HG03066 (cell line): Measurements from ENCODE around the gene EYS.
"Not testable (repeated sequence)": the region's sequence is repeated elsewhere in the genome, so short reads cannot be mapped to it uniquely, and the experiment has no call there.

Experiments
- ATAC-seq: cut with Tn5 transposase; IDR thresholded peaks from one replicate; pipeline ENCODE4 v1.9.1; 2021; ENCODE audit warnings: low read depth; ENCODE audit not compliant: unreplicated experiment

Gene EYS

DNA sequence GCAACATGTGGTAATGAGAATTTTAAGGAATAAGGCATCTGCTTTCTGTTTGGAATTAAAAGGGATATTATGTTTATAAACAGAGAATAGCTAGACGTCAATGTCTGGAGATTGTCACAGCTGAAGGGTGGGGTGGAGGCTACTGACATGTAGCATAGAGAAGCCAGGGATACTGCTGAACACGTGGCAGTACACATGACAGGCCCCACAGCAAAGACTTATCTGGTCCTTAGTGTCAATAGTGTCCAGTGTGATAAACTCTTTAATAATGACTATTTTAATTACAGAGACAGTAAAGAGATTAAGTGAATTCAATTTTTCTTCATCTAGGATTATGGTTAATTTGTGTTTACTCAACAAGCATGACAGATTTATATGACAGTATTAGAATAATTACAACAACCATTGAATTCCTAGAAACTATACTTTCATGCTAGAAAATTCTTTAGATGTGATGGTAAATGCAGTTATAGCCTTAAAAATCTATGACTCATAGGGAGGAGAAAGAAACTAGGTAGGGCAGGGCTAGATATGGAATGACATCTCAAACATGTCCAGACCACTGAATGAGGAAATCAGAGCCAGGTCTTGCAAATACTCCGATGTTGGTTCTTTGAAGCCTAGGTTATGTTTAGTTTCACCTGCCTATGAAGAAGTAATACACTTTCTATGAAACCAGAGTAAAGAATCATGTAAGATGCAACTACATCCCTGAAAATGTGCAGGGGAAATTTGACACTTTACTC lies 1671.9 kb downstream of the EYS start:
- no peak for ATAC-seq

DNA sequence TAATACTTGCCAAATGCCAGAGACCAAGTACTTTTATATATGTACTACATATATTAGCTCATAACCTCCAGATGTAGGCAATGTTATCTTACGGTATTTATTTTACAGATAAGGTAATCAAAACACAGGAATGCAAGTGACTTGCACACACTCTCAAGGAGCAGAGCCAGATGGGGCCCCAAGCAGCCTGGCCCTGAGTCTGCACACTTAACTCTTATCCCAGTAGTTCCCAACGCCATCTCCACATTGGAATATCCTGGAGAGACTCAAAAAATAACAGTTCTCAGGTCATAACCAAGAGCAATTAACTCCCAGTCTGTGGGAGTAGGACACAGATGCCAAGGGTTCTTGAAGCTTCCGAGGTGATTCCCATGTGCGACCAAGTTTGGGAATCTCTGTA lies 1672.7 kb downstream of the EYS start:
- ATAC-seq, result no peak

- not testable (repeated sequence) for ATAC-seq
These were observed 1675.9 kb downstream of the EYS start for GRCh38 chr6:64030950-64031618.

DNA sequence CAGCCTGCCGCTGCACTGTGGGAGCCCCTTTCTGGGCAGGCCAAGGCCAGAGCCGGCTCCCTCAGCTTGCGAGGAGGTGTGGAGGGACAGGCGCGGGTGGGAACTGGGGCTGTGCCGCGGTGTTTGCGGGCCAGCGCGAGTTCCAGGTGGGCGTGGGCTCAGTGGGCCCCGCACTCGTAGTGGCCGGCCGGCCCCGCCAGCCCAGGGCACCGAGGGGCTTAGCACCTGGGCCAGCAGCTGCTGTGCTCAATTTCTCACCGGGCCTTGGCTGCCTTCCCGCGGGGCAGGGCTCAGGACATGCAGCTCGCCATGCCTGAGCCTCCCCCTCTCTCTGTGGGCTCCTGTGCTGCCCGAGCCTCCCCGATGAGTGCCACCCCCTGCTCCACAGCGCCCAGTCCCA lies 1683.3 kb downstream of the EYS start:
- ATAC-seq, result no peak

DNA sequence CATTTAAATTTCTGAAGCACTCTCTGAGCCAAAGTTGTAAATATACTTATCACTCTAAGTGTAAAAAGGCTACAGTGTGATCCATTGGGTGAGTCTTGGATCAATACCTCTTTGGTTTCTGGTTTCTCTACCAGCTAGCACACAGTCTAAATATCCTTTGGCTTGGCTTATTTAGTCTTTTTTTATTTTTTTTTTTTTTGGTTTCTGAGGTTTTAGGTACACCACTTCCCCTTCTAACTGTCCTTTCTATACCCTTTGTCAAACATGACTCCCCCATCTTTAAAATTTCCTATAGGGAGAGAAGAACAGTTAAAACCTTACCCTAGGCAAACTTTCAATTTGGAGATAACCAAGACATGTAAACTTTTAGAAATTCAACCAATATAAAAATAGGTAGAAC lies 1692.4 kb downstream of the EYS start:
- no peak for ATAC-seq

- no peak for ATAC-seq
These were observed 1694.0 kb downstream of the EYS start for GRCh38 chr6:64013011-64013410.

DNA sequence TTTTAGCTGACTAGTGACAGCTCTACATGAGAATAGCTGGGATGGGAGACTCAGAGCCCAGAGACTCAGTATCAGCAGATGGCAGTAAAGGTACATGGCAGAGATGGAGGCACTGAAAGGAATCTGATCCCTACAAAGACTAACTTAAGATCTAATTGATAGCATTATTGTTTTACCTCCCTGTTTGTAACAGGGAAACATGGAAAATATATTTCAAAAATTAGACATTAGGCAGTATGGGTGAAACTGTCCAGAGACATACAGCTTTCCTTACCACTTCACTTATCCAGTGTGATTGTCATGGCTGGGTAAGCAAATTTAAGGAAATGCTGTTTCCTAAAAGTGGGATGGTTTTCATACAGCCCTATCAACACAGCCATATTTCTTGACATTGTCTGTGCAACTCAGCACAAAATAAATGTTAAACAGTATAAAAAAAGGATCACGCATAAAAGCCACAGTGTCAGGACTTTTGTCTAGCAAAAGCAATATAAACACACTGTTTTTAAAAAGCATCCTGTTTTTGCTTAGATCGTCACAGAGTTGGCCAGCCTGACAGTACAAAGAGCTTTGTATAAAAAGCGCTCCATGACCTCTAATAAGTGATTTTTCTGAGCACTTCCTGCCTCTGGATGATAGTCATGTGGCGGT lies 1694.5 kb downstream of the EYS start:
- no peak for ATAC-seq

DNA sequence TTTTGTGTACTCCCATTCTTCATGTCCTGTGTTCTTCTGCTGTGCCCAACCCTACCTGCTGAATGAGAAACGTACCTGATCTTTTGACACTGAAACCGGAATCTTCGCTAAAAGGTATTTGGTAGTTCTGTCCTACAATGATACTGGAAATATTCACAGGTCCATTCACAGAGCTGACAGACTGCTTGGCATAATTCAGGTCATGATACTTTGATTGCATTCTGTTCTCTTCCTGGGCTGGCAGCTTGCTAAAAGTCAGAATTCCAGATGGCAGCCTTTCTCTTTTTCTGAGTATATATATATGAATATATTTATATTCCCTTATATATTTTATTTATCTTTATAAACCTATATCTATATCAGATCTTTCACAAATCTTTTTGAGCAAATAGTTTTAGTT lies 1696.4 kb downstream of the EYS start:
- ATAC-seq, result no peak

- ATAC-seq, result no peak
These were observed 1697.0 kb downstream of the EYS start for GRCh38 chr6:64010010-64010409.

DNA sequence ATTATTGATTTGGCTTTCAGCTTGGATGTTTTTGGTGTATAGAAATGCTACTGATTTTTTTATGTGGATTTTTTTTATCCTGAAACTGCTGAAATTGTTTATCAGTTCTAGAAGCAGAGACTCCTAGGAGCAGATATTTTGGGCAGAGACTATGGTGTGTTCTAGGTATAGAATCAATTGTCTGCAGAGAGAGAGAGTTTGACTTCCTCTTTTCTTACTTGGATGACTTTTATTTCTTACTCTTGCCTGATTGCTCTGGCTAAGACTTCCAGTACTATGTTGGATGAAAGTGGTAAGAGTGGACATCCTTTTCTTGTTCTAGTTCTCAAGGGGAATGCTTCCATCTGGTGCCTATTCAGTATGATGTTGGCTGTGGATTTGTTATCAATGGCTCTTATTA lies 1700.8 kb downstream of the EYS start:
- no peak for ATAC-seq

GRCh38 chr6:64000818-64001491 lies 1706.1 kb downstream of the EYS start:
- ATAC-seq, result no peak

DNA sequence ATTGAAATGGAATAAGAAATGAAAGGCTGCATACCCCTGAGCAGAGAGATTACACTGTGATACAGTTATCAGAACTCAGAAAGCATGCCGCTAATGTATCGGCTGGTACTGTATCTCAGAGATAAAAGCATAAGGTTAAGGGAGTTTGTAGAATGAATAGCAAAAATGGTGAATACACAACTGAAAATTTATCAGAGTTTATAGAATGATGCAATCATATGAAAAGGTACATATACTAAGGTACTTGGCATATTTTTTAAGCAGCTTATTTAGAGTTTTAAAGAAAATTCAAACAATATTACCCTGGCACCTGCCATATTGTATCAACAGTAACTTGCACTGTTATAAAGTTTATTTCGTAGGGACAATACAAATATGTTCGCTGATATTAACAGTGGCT lies 1707.4 kb downstream of the EYS start:
- no peak for ATAC-seq

DNA sequence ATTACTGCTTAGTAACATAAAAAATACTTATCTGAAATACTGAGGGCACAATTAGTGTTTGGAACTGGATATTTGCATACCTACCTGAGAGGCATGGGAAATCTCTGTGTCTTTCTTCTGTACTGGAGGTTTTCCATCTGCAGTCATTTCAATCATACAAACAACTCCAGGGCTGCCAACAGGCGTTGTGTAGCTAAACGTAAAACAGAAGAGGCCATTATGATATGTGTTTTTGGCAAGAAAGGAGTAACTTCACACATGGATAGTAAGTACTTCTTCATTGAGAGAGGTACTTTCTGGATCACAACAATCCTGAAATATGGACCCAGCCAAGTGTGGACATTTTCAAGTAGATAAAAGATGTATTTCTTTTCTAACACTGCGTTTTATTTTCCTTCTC lies 1708.0 kb downstream of the EYS start:
- ATAC-seq, result no peak

DNA sequence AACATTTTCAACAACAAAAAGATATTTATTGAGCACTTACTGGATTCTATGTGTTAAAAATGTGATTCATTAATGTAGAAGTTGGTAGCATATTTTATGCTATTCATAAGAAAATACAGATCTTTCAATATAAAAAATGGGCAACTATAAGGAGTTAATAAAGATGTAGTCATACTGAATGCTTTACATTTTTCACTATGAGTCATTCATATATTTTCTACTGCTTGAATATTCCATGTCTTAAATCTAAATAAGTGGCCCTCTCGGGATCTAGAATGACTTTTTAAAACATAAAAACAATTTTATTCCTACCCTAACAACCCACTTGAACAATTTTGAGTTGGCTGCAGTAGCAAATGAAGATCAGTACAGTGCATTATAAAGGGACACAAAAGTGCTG lies 1709.3 kb downstream of the EYS start:
- ATAC-seq, result no peak

DNA sequence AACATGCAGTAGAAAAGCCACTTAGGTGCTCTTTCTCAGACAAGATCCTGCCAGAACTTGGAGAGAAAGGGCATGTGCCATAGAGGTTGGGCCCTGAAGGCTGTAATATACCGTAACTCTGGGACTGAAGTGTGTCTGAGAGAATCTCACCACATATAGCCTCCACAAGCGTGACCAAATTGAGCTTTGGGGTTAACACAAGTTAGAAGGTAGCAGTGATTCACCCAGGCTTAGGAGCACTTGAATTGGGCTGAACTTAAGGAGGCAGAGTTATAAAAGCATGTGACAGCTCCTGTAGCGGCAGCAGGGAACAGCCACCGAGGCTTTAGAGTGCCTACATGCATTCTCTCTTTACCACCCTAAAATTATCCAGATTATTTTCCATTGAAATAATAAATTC lies 1709.8 kb downstream of the EYS start:
- no peak for ATAC-seq

DNA sequence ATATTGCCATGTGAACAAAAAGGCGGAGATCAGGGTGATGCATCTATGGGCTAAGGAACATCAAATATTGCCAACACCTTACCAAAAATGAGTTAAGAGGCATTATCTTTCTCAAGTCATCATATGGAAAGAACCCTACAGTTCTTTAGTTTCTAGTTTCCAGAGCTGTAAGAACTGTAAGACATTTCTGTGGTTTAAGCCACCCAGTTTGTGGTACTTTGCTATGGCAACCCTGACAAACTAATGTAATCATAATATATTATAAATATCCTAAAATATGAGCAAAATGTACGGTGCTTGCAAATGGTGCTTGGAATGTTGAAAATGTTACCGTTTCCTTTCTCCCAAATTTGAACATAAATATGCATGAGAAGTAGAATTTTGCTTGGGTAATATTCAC lies 1721.8 kb downstream of the EYS start:
- no peak for ATAC-seq

- no peak for ATAC-seq
These were observed 1731.3 kb downstream of the EYS start for GRCh38 chr6:63975699-63976098.

DNA sequence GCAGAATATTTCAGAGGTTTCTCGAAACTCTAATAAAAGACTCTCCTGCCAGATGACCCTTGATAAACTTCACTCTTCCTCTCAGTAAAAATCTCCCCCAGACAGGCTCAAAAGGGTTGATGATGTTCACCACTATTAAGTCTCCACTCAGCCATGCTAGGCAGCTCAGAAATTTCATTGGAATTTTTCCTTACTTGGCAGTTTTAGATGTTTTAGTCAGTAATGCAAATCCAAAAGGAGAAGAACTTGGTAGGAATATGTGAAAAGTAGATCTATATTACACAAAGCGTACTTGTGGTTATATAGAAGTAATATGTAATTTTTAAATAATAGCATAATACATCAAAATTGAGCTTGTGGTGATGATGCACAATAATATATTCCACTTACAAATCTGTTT lies 1738.4 kb downstream of the EYS start:
- no peak for ATAC-seq

GRCh38 chr6:63964366-63964765 lies 1742.7 kb downstream of the EYS start:
- no peak for ATAC-seq

- no peak for ATAC-seq
These were observed 1743.2 kb downstream of the EYS start for GRCh38 chr6:63963769-63964315.
